HG03108 (cell line): ENCODE results near the gene TMEM202.
"Not testable (repeated sequence)": the region's sequence is repeated elsewhere in the genome, so short reads cannot be mapped to it uniquely, and the experiment has no call there.

Experiments
- ATAC-seq: cut with Tn5 transposase; IDR thresholded peaks from one replicate; pipeline ENCODE4 v1.9.1; 2021; ENCODE audit warnings: moderate library complexity; ENCODE audit not compliant: unreplicated experiment

The TMEM202 gene

GRCh38 chr15:72397796-72398588 is at the start of gene TMEM202:
Gene TMEM202 (plus strand): TSS chr15:72398305. CDS start chr15:72398327, 22 bp downstream.
- no peak for ATAC-seq

- ATAC-seq = no peak
Measured at GRCh38 chr15:72353266-72353665, 44.8 kb upstream of the TMEM202 start.

- no peak for ATAC-seq
Measured at GRCh38 chr15:72354496-72354895, 43.6 kb upstream of the TMEM202 start.

- ATAC-seq = no peak
Measured at GRCh38 chr15:72358121-72358520, 40.0 kb upstream of the TMEM202 start.

GRCh38 chr15:72358650-72359171 is 39.4 kb upstream of the TMEM202 start:
- ATAC-seq = no peak

GRCh38 chr15:72361176-72361575 is 36.9 kb upstream of the TMEM202 start:
- no peak for ATAC-seq

GRCh38 chr15:72365844-72366243 is 32.3 kb upstream of the TMEM202 start:
- peak; percentile 93 for ATAC-seq

- no peak for ATAC-seq
Measured at GRCh38 chr15:72368325-72368724, 29.8 kb upstream of the TMEM202 start.

GRCh38 chr15:72368899-72369298 is 29.2 kb upstream of the TMEM202 start:
- ATAC-seq = no peak

- ATAC-seq = no peak
Measured at GRCh38 chr15:72369964-72370363, 28.1 kb upstream of the TMEM202 start.

- no peak for ATAC-seq
Measured at GRCh38 chr15:72372361-72372760, 25.7 kb upstream of the TMEM202 start.

- ATAC-seq = peak; percentile 39
Measured at GRCh38 chr15:72375501-72375845, 22.6 kb upstream of the TMEM202 start.

- peak; percentile 80 for ATAC-seq
Measured at GRCh38 chr15:72375846-72376581, 22.1 kb upstream of the TMEM202 start, which contains the start of gene HEXA. Gene HEXA (minus strand): TSS chr15:72376014. CDS start chr15:72375972, 42 bp downstream.

GRCh38 chr15:72377331-72377730 is 20.8 kb upstream of the TMEM202 start:
- ATAC-seq = no peak

- ATAC-seq = not testable (repeated sequence)
Measured at GRCh38 chr15:72379106-72379505, 19.0 kb upstream of the TMEM202 start.

GRCh38 chr15:72379856-72380430 is 18.2 kb upstream of the TMEM202 start:
- no peak for ATAC-seq

- no peak for ATAC-seq
Measured at GRCh38 chr15:72380743-72381142, 17.4 kb upstream of the TMEM202 start.

- no peak for ATAC-seq
Measured at GRCh38 chr15:72382146-72382545, 16.0 kb upstream of the TMEM202 start.

- ATAC-seq = no peak
Measured at GRCh38 chr15:72387741-72388140, 10.4 kb upstream of the TMEM202 start.

- no peak for ATAC-seq
Measured at GRCh38 chr15:72389231-72389630, 8.9 kb upstream of the TMEM202 start.

GRCh38 chr15:72396331-72396730 is 1.8 kb upstream of the TMEM202 start:
- ATAC-seq = not testable (repeated sequence)

GRCh38 chr15:72398648-72399047 is 543 bp downstream of the TMEM202 start:
- ATAC-seq = no peak
